Measurements from ENCODE around the gene NTPCR. TPM values are rescaled to one million over a fixed set of nuclear protein-coding genes. Genes with fewer than 3 reads are reported as not detected.

NTPCR gene
- total and polyA plus RNA-seq, 5 donors from 2014 or later, result 12.4 to 72.0 (median 47.6) TPM

- Mint-ChIP-seq H3K27me3 (no peaks in the 10 kb centered on the region), H3K4me3 (no peak overlapping the region), H3K4me1 (peaks cover 1 to 12% (median 10%) of the 10 kb centered on the region in 4 donors), H3K27ac (peak overlapping the region in 1 of 3 donors; percentile 23), H3K9me3 (peaks cover 0 to 6% (median 4%) of the 10 kb centered on the region in 7 donors), H3K36me3 (peaks cover 28% of the 10 kb centered on the region)
- Histone ChIP-seq H3K27me3 (ENCODE audit: control insufficient read depth, insufficient read depth, low read length) (no peaks in the 10 kb centered on the region), H3K4me1 (ENCODE audit: control insufficient read depth, insufficient read depth, low read length, poor library complexity, severe bottlenecking) (peaks cover 12% of the 10 kb centered on the region), H3K36me3 (ENCODE audit: control insufficient read depth, insufficient read depth, low read length) (peaks cover 15% of the 10 kb centered on the region), H3K27ac (ENCODE audit: insufficient read depth, low read length, poor library complexity, severe bottlenecking) (no peak overlapping the region), H3K4me3 (ENCODE audit: low read depth, low read length) (no peak overlapping the region), H3K9me3 (ENCODE audit: control insufficient read depth in 2 of 2, low read length in 2 of 2) (peaks cover 4% of the 10 kb centered on the region in 2 experiments)
- ATAC-seq (ENCODE audit: low read depth in 2 of 2) (no peak), DNase-seq (no peak)
Observed at GRCh38 chr1:232978815-232979214, 28.4 kb downstream of the NTPCR start.

GRCh38 chr1:232979558-232979957 lies 29.1 kb downstream of the NTPCR start:
- no peaks in the 10 kb centered on the region for H3K27me3 Mint-ChIP-seq
- peaks cover 8% of the 10 kb centered on the region for H3K36me3 ChIP-seq (ENCODE audit: control insufficient read depth, insufficient read depth, low read length)
- ATAC-seq (ENCODE audit: low read depth in 2 of 2) (no peak), DNase-seq (no peak)
- peaks cover 0 to 4% (median 0%) of the 10 kb centered on the region in 7 donors for H3K9me3 Mint-ChIP-seq
- no peaks in the 10 kb centered on the region for H3K9me3 ChIP-seq (ENCODE audit: control insufficient read depth in 2 of 2, low read length in 2 of 2)
- H3K4me1 ChIP-seq (ENCODE audit: control insufficient read depth, insufficient read depth, low read length, poor library complexity, severe bottlenecking), result peaks cover 12% of the 10 kb centered on the region
- no peak overlapping the region for H3K4me3 ChIP-seq (ENCODE audit: low read depth, low read length)
- no peak overlapping the region for H3K27ac Mint-ChIP-seq
- no peaks in the 10 kb centered on the region for H3K27me3 ChIP-seq (ENCODE audit: control insufficient read depth, insufficient read depth, low read length)
- no peak overlapping the region for H3K4me3 Mint-ChIP-seq
- H3K4me1 Mint-ChIP-seq, result peaks cover 1 to 12% (median 8%) of the 10 kb centered on the region in 4 donors
- H3K27ac ChIP-seq (ENCODE audit: insufficient read depth, low read length, poor library complexity, severe bottlenecking), result no peak overlapping the region
- peaks cover 24% of the 10 kb centered on the region for H3K36me3 Mint-ChIP-seq

GRCh38 chr1:232980355-232980978 lies 30.1 kb downstream of the NTPCR start:
- H3K27me3 Mint-ChIP-seq, result no peaks in the 10 kb centered on the region
- Histone ChIP-seq H3K4me3 (ENCODE audit: low read depth, low read length) (no peak overlapping the region), H3K27me3 (ENCODE audit: control insufficient read depth, insufficient read depth, low read length) (no peaks in the 10 kb centered on the region), H3K36me3 (ENCODE audit: control insufficient read depth, insufficient read depth, low read length) (peaks cover 7% of the 10 kb centered on the region), H3K27ac (ENCODE audit: insufficient read depth, low read length, poor library complexity, severe bottlenecking) (no peak overlapping the region), H3K9me3 (ENCODE audit: control insufficient read depth in 2 of 2, low read length in 2 of 2) (no peaks in the 10 kb centered on the region), H3K4me1 (ENCODE audit: control insufficient read depth, insufficient read depth, low read length, poor library complexity, severe bottlenecking) (peaks cover 12% of the 10 kb centered on the region)
- H3K4me3 Mint-ChIP-seq, result no peak overlapping the region
- H3K27ac Mint-ChIP-seq, result no peak overlapping the region
- H3K36me3 Mint-ChIP-seq, result peaks cover 18% of the 10 kb centered on the region
- peaks cover 1 to 12% (median 6%) of the 10 kb centered on the region in 4 donors for H3K4me1 Mint-ChIP-seq
- peaks cover 0 to 2% (median 0%) of the 10 kb centered on the region in 7 donors for H3K9me3 Mint-ChIP-seq
- ATAC-seq (ENCODE audit: low read depth in 2 of 2) (no peak), DNase-seq (no peak)

- Mint-ChIP-seq H3K27ac (no peak overlapping the region), H3K4me1 (peaks cover 1 to 12% (median 6%) of the 10 kb centered on the region in 4 donors), H3K27me3 (no peaks in the 10 kb centered on the region), H3K9me3 (peaks cover 0 to 2% (median 0%) of the 10 kb centered on the region in 7 donors), H3K4me3 (no peak overlapping the region), H3K36me3 (peaks cover 18% of the 10 kb centered on the region)
- Histone ChIP-seq H3K27me3 (ENCODE audit: control insufficient read depth, insufficient read depth, low read length) (no peaks in the 10 kb centered on the region), H3K36me3 (ENCODE audit: control insufficient read depth, insufficient read depth, low read length) (peaks cover 10% of the 10 kb centered on the region), H3K27ac (ENCODE audit: insufficient read depth, low read length, poor library complexity, severe bottlenecking) (no peak overlapping the region), H3K4me3 (ENCODE audit: low read depth, low read length) (no peak overlapping the region), H3K4me1 (ENCODE audit: control insufficient read depth, insufficient read depth, low read length, poor library complexity, severe bottlenecking) (peaks cover 12% of the 10 kb centered on the region), H3K9me3 (ENCODE audit: control insufficient read depth in 2 of 2, low read length in 2 of 2) (no peaks in the 10 kb centered on the region)
- no peak for DNase-seq
- ATAC-seq (ENCODE audit: low read depth in 2 of 2), result no peak
Observed at GRCh38 chr1:232980986-232981560, 30.7 kb downstream of the NTPCR start.

- no peak overlapping the region for H3K4me3 ChIP-seq (ENCODE audit: low read depth, low read length)
- H3K4me1 Mint-ChIP-seq, result peaks cover 1 to 12% (median 6%) of the 10 kb centered on the region in 4 donors
- H3K27ac ChIP-seq (ENCODE audit: insufficient read depth, low read length, poor library complexity, severe bottlenecking), result no peak overlapping the region
- H3K9me3 Mint-ChIP-seq, result no peaks in the 10 kb centered on the region
- peaks cover 7% of the 10 kb centered on the region for H3K36me3 ChIP-seq (ENCODE audit: control insufficient read depth, insufficient read depth, low read length)
- peaks cover 14% of the 10 kb centered on the region for H3K36me3 Mint-ChIP-seq
- peak overlapping the region in 1 of 3 donors; percentile 42 for H3K27ac Mint-ChIP-seq
- H3K9me3 ChIP-seq (ENCODE audit: control insufficient read depth in 2 of 2, low read length in 2 of 2), result no peaks in the 10 kb centered on the region
- no peaks in the 10 kb centered on the region for H3K27me3 ChIP-seq (ENCODE audit: control insufficient read depth, insufficient read depth, low read length)
- no peaks in the 10 kb centered on the region for H3K27me3 Mint-ChIP-seq
- H3K4me3 Mint-ChIP-seq, result no peak overlapping the region
- DNase-seq, result no peak
- H3K4me1 ChIP-seq (ENCODE audit: control insufficient read depth, insufficient read depth, low read length, poor library complexity, severe bottlenecking), result peaks cover 12% of the 10 kb centered on the region
- ATAC-seq (ENCODE audit: low read depth in 2 of 2), result no peak
Observed at GRCh38 chr1:232982238-232982944, 32.0 kb downstream of the NTPCR start.

GRCh38 chr1:232983375-232983774 lies 33.0 kb downstream of the NTPCR start:
- Histone ChIP-seq H3K9me3 (ENCODE audit: control insufficient read depth in 2 of 2, low read length in 2 of 2) (no peaks in the 10 kb centered on the region), H3K27me3 (ENCODE audit: control insufficient read depth, insufficient read depth, low read length) (no peaks in the 10 kb centered on the region), H3K4me1 (ENCODE audit: control insufficient read depth, insufficient read depth, low read length, poor library complexity, severe bottlenecking) (peaks cover 5% of the 10 kb centered on the region), H3K4me3 (ENCODE audit: low read depth, low read length) (no peak overlapping the region), H3K27ac (ENCODE audit: insufficient read depth, low read length, poor library complexity, severe bottlenecking) (no peak overlapping the region), H3K36me3 (ENCODE audit: control insufficient read depth, insufficient read depth, low read length) (peaks cover 7% of the 10 kb centered on the region)
- DNase-seq (no peak), ATAC-seq (ENCODE audit: low read depth in 2 of 2) (no peak)
- peaks cover 14% of the 10 kb centered on the region for H3K36me3 Mint-ChIP-seq
- no peaks in the 10 kb centered on the region for H3K9me3 Mint-ChIP-seq
- no peak overlapping the region for H3K4me3 Mint-ChIP-seq
- peaks cover under 1 to 5% (median 1%) of the 10 kb centered on the region in 4 donors for H3K4me1 Mint-ChIP-seq
- H3K27me3 Mint-ChIP-seq, result no peaks in the 10 kb centered on the region
- H3K27ac Mint-ChIP-seq, result no peak overlapping the region

GRCh38 chr1:232983817-232984567 lies 33.6 kb downstream of the NTPCR start:
- Mint-ChIP-seq H3K27me3 (no peaks in the 10 kb centered on the region), H3K4me3 (no peak overlapping the region), H3K9me3 (no peaks in the 10 kb centered on the region), H3K4me1 (peaks cover 0 to 2% (median 0%) of the 10 kb centered on the region in 4 donors), H3K27ac (peak overlapping the region in 2 of 3 donors; percentile 29 to 90), H3K36me3 (peaks cover 14% of the 10 kb centered on the region)
- ATAC-seq (ENCODE audit: low read depth in 2 of 2) (no peak), DNase-seq (no peak)
- H3K9me3 ChIP-seq (ENCODE audit: control insufficient read depth in 2 of 2, low read length in 2 of 2), result no peaks in the 10 kb centered on the region
- H3K27me3 ChIP-seq (ENCODE audit: control insufficient read depth, insufficient read depth, low read length), result no peaks in the 10 kb centered on the region
- H3K4me3 ChIP-seq (ENCODE audit: low read depth, low read length), result no peak overlapping the region
- H3K36me3 ChIP-seq (ENCODE audit: control insufficient read depth, insufficient read depth, low read length), result peaks cover 7% of the 10 kb centered on the region
- H3K27ac ChIP-seq (ENCODE audit: insufficient read depth, low read length, poor library complexity, severe bottlenecking), result no peak overlapping the region
- no peaks in the 10 kb centered on the region for H3K4me1 ChIP-seq (ENCODE audit: control insufficient read depth, insufficient read depth, low read length, poor library complexity, severe bottlenecking)
